HepG2 (cell line): Measurements from ENCODE around the gene ETS1. TPM values are rescaled to one million over a fixed set of nuclear protein-coding genes. Genes with fewer than 3 reads are reported as not detected.

ENCODE experiments used
- ATAC-seq: fragments of 200-7000 bp; cut with Tn5 transposase; 3 replicates; pipeline ENCODE4 v1.9.1; 2020; ENCODE audit warnings: mild to moderate bottlenecking, moderate library complexity
- BruUV-seq: library from RNA; stranded (reverse); fragments of 400-500 nt; replicated peaks from 2 replicates; lab custom pipeline; 2021; lab: Mats Ljungman, UMichigan
- CTCF ChIA-PET: fragments of 300-600 bp; formaldehyde crosslinking; extraction: SDS; loops from one replicate; lab custom pipeline; 2021; ENCODE audit warnings: low total read pairs, inconsistent platforms, low intra/inter-chr PET ratio; lab: Yijun Ruan, JAX
- POLR2A ChIA-PET: fragments of 350-600 bp; sonication (Branson Sonifier 250); formaldehyde crosslinking; loops from one replicate; lab custom pipeline; 2020; ENCODE audit warnings: antibody characterized with exemption, inconsistent platforms; lab: Yijun Ruan, JAX
- DNase-seq: peaks from one replicate; pipeline ENCODE4 v3.0.0-alpha.2; 2015; ENCODE audit warnings: low spot score
- FAIRE-seq: peaks from 3 replicates; lab custom pipeline; 2011; peaks lifted over from hg19 to GRCh38; lab: Jason Lieb, UNC
- H2AFZ ChIP-seq: one replicate; pipeline ENCODE4 v1.6.1; 2011; ENCODE audit warnings: low read length, inconsistent platforms
- H3K27ac ChIP-seq: fragments of 300-600 bp; 3 replicates; pipeline ENCODE4 v1.8.0; 2011; ENCODE audit warnings: mixed run types, mild to moderate bottlenecking, mixed read lengths, low read length, inconsistent platforms; ENCODE audit not compliant: insufficient read depth; ENCODE audit errors: extremely low read length
- H3K27me3 ChIP-seq, 2 experiments: fragments of 200-600 bp in 1 of 2; 2 replicates in 1 of 2; 3 replicates in 1 of 2; pipeline versions ENCODE4 v1.6.0 to v1.8.0; 2011; ENCODE audit warnings: low read length in 2 of 2, mild to moderate bottlenecking in 2 of 2, moderate library complexity in 2 of 2, inconsistent platforms in 1 of 2; ENCODE audit not compliant: insufficient read depth in 2 of 2, control insufficient read depth in 1 of 2
- H3K36me3 ChIP-seq, 2 experiments: fragments of 200-600 bp in 1 of 2; replicated peaks in 1 of 2; 2 replicates in 1 of 2; 3 replicates in 1 of 2; pipeline versions ENCODE4 v1.5.1 to v1.8.0; 2011; ENCODE audit warnings: low read length in 2 of 2, inconsistent platforms in 1 of 2; ENCODE audit not compliant: insufficient read depth in 2 of 2, control insufficient read depth in 1 of 2
- H3K4me1 ChIP-seq: 2 replicates; pipeline ENCODE4 v1.5.1; 2012; ENCODE audit warnings: low read length, inconsistent platforms; ENCODE audit not compliant: insufficient read depth
- H3K4me2 ChIP-seq: 2 replicates; pipeline ENCODE4 v1.6.0; 2011; ENCODE audit warnings: low read depth, low read length, inconsistent platforms
- H3K4me3 ChIP-seq, 3 experiments: fragments of 200-600 bp in 1 of 3; sonication (generic), shearing (Covaris generic) in 1 of 3; replicated peaks in 1 of 3; 2 replicates each; pipeline ENCODE4 v1.5.1; 2011 to 2016; ENCODE audit warnings: low read length in 3 of 3, inconsistent platforms in 2 of 3, low read depth in 2 of 3, mild to moderate bottlenecking in 2 of 3, control low read depth in 1 of 3, mixed read lengths in 1 of 3; ENCODE audit not compliant: insufficient read depth in 1 of 3
- H3K79me2 ChIP-seq: one replicate; pipeline ENCODE4 v1.6.1; 2011; ENCODE audit warnings: low read length, inconsistent platforms; ENCODE audit not compliant: insufficient read depth
- H3K9ac ChIP-seq: 2 replicates; pipeline ENCODE4 v1.6.0; 2011; ENCODE audit warnings: mild to moderate bottlenecking, low read depth, low read length, inconsistent platforms; ENCODE audit not compliant: insufficient read depth
- H3K9me3 ChIP-seq: 2 replicates; pipeline ENCODE4 v1.5.1; 2012; ENCODE audit warnings: mild to moderate bottlenecking, low read length
- H4K20me1 ChIP-seq: 2 replicates; pipeline ENCODE4 v1.6.0; 2011; ENCODE audit warnings: inconsistent platforms, mild to moderate bottlenecking, low read length, moderate library complexity; ENCODE audit not compliant: insufficient read depth
- NFRKB ChIP-seq: fragments of 450-650 bp; IDR thresholded peaks from 2 replicates; pipeline ENCODE4 v1.6.1; 2017
- TRIM22 ChIP-seq: fragments of 450-650 bp; IDR thresholded peaks from 2 replicates; pipeline ENCODE4 v1.6.1; 2017
- ZBTB34 ChIP-seq: sonication (generic); formaldehyde crosslinking; IDR thresholded peaks from 2 replicates; pipeline ENCODE4 v1.8.0; 2022; ENCODE audit warnings: mild to moderate bottlenecking, missing genetic modification reagents
- WGBS: methylation state at CpG from one replicate; pipeline ENCODE4 v1.1.6; 2017; ENCODE audit warnings: low lambda C conversion rate; 5-methylcytosine and 5-hydroxymethylcytosine counted together
- in situ Hi-C: cut with HindIII; loops from 2 replicates; pipeline ENCODE4 v1.10.0; 2017; ENCODE audit warnings: low pct_unique_long_range_greater_than_20kb; ENCODE audit not compliant: extremely low pct_ligation_motif_present
- intact Hi-C: fragments of 100-400 bp; cut with micrococcal nuclease; formaldehyde crosslinking; loops from one replicate; pipeline ENCODE4 v1.10.0; 2022; ENCODE audit not compliant: unreplicated experiment
- polyA plus RNA-seq, 8 experiments: library from polyadenylated mRNA; depleted of rRNA in 3 of 8; stranded (reverse) in 7 of 8; unstranded in 1 of 8; fragments of >200 nt; fragmentation: Illumina TruSeq in 4 of 8; extraction: Trizol in 4 of 8; gene quantifications; 2 replicates each; pipeline versions ENCODE4 v1.2.1 to v1.2.3, GENCODE V29; 2011 to 2016; ENCODE audit warnings: low read depth in 4 of 8, missing spikeins in 1 of 8, mixed read lengths in 1 of 8; ENCODE audit not compliant: insufficient read depth in 1 of 8
- total RNA-seq, 5 experiments: library from RNA; depleted of rRNA; stranded (reverse); fragments of >200 nt; fragmentation: Illumina TruSeq; extraction: Trizol; gene quantifications; 2 replicates each; pipeline ENCODE4 v1.2.3, GENCODE V29; 2016; ENCODE audit warnings: low read depth in 1 of 5

Gene ETS1
- total and polyA plus RNA-seq, 2 of the 13 experiments (the other 11 are each of a cell fraction or from before 2014, with no cell fraction given) = 0.18 to 0.34 TPM

GRCh38 chr11:128613300-128613995, 26.1 kb upstream of the ETS1 start:
- intact Hi-C loops = no loop called here
- no TSS peak for BruUV-seq
- no peaks in the 10 kb centered on the region for H4K20me1 ChIP-seq
- in situ Hi-C loops = no loop called here
- POLR2A ChIA-PET = no interaction called here
- no peak for FAIRE-seq
- CTCF ChIA-PET = no interaction called here
- no peak overlapping the region for H3K9ac ChIP-seq
- peaks cover 6 to 47% of the 10 kb centered on the region in 2 experiments; a peak in 4 of 5 replicates for H3K27me3 ChIP-seq
- H3K79me2 ChIP-seq = no peaks in the 10 kb centered on the region
- no peak overlapping the region for H3K4me2 ChIP-seq
- H3K4me3 ChIP-seq = no peak overlapping the region
- no peaks in the 10 kb centered on the region for H3K4me1 ChIP-seq
- no peaks in the 10 kb centered on the region for H3K9me3 ChIP-seq
- ATAC-seq = no peak
- WGBS = 15% methylated on average over 5 of the region's 8 CpGs
- no peak for TF ChIP-seq NFRKB
- no peak for TF ChIP-seq ZBTB34 (CRISPR knock-in tag)
- TF ChIP-seq TRIM22 = no peak
- no peak overlapping the region for H2AFZ ChIP-seq
- DNase-seq = no peak
- no peaks in the 10 kb centered on the region for H3K36me3 ChIP-seq
- H3K27ac ChIP-seq = no peak overlapping the region
